ENCODE data around the gene CCRL2. TPM values are rescaled to one million over a fixed set of nuclear protein-coding genes. Genes with fewer than 3 reads are reported as not detected.

Gene CCRL2
- polyA plus RNA-seq, 1 donor from 2014 or later = not detected

DNA sequence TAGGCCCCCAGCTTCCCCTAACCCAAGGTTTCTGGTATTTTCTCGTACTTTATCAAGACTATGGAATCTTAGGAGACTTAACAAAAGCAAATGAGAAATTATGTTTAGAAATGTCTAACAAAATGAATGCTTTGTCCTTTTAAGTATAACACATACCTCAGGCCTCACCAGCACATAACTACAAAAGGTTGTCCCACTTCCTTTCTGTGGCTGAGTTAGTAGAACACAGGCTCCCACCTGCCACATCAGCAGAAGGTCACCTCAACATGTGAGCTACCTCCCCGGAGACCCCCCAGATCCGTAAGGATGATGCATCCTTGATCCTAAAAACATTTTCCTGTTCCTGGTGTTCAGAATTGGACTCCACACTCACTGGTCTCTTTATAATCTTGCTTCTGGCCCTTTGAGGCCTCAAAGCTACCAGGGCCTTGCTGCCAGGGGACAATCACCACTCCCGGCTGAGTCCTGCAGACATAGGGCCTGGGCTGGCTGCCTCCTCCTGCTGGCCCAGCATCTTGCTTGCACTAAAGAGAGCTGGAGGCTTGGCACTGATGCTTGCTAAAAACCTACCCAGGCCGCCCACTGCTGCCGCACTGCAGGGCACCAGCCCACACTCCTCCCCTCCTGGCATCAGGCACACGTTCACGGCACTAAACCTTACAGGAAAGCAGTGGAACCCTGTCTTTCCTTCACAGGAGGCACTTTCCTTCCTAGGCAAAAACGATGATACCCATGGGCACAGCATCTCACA is 2.9 kb downstream of the CCRL2 start:
- no peak overlapping the region for H3K27ac ChIP-seq (ENCODE audit: low read length)
- no peak overlapping the region for H3K9ac ChIP-seq (ENCODE audit: low read length)
- no peaks in the 10 kb centered on the region for H3K9me2 ChIP-seq (ENCODE audit: insufficient read depth, low read length)
- H2AFZ ChIP-seq (ENCODE audit: low read depth, low read length) = no peak overlapping the region
- H3K4me2 ChIP-seq (ENCODE audit: low read length) = no peak overlapping the region
- H3K27me3 ChIP-seq (ENCODE audit: insufficient read depth, low read depth, low read length) = no peaks in the 10 kb centered on the region
- no peaks in the 10 kb centered on the region for H3F3A ChIP-seq (ENCODE audit: insufficient read depth, low read length, poor library complexity, severe bottlenecking)
- H4K20me1 ChIP-seq (ENCODE audit: insufficient read depth) = no peaks in the 10 kb centered on the region
- H3K4me3 ChIP-seq (ENCODE audit: low read length) = no peak overlapping the region
- H3K36me3 ChIP-seq (ENCODE audit: insufficient read depth, low read length) = no peaks in the 10 kb centered on the region
- H3K79me2 ChIP-seq (replicated peaks; ENCODE audit: insufficient read depth, low read length) = no peaks in the 10 kb centered on the region
- TF ChIP-seq MXI1 (conservative IDR thresholded peaks at IDR 0.05; ENCODE audit: poor library complexity, severe bottlenecking) = no peak
- TF ChIP-seq, protein P1, sequence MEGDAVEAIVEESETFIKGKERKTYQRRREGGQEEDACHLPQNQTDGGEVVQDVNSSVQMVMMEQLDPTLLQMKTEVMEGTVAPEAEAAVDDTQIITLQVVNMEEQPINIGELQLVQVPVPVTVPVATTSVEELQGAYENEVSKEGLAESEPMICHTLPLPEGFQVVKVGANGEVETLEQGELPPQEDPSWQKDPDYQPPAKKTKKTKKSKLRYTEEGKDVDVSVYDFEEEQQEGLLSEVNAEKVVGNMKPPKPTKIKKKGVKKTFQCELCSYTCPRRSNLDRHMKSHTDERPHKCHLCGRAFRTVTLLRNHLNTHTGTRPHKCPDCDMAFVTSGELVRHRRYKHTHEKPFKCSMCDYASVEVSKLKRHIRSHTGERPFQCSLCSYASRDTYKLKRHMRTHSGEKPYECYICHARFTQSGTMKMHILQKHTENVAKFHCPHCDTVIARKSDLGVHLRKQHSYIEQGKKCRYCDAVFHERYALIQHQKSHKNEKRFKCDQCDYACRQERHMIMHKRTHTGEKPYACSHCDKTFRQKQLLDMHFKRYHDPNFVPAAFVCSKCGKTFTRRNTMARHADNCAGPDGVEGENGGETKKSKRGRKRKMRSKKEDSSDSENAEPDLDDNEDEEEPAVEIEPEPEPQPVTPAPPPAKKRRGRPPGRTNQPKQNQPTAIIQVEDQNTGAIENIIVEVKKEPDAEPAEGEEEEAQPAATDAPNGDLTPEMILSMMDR (IDR thresholded peaks at IDR 0.05; ENCODE audit: poor library complexity, severe bottlenecking) = no peak
- TF ChIP-seq TAF1 (IDR thresholded peaks at IDR 0.05; ENCODE audit: low read depth) = no peak
- no peak for TF ChIP-seq EZH2 (IDR thresholded peaks at IDR 0.05; ENCODE audit: borderline replicate concordance, insufficient read depth, low read length, poor library complexity, severe bottlenecking)
- no peak for TF ChIP-seq SMC3 (conservative IDR thresholded peaks at IDR 0.05; ENCODE audit: poor library complexity)
- H3K9me3 ChIP-seq (ENCODE audit: low read length) = no peaks in the 10 kb centered on the region

DNA sequence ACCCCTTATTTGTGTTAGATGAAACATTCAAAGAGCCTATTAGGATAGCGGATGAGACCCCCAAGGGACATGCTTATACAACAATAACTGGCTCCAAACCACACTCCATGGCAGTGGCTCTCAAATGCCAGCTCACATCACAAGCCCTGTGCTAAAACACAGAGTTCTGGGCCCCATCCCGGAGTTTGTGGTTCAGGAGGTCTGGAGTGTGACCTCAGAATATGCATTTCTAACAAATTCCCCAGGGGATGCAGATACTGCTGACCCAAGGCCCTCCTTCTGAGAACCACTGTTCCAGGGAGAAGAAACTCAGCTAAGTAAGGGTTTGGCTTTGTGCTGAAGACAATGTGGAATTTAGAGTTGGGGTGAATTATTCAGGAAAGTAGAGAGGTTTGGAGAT is 3.6 kb downstream of the CCRL2 start:
- Histone ChIP-seq H3F3A (ENCODE audit: insufficient read depth, low read length, poor library complexity, severe bottlenecking) (no peaks in the 10 kb centered on the region), H3K9ac (ENCODE audit: low read length) (no peak overlapping the region), H3K36me3 (ENCODE audit: insufficient read depth, low read length) (no peaks in the 10 kb centered on the region), H3K4me3 (ENCODE audit: low read length) (no peak overlapping the region), H2AFZ (ENCODE audit: low read depth, low read length) (no peak overlapping the region), H3K79me2 (replicated peaks; ENCODE audit: insufficient read depth, low read length) (no peaks in the 10 kb centered on the region), H3K4me2 (ENCODE audit: low read length) (no peak overlapping the region), H3K9me2 (ENCODE audit: insufficient read depth, low read length) (no peaks in the 10 kb centered on the region), H3K9me3 (ENCODE audit: low read length) (no peaks in the 10 kb centered on the region), H4K20me1 (ENCODE audit: insufficient read depth) (no peaks in the 10 kb centered on the region), H3K27me3 (ENCODE audit: insufficient read depth, low read depth, low read length) (no peaks in the 10 kb centered on the region), H3K27ac (ENCODE audit: low read length) (no peak overlapping the region)
- no peak for TF ChIP-seq SMC3 (conservative IDR thresholded peaks at IDR 0.05; ENCODE audit: poor library complexity)
- TF ChIP-seq, protein P2, sequence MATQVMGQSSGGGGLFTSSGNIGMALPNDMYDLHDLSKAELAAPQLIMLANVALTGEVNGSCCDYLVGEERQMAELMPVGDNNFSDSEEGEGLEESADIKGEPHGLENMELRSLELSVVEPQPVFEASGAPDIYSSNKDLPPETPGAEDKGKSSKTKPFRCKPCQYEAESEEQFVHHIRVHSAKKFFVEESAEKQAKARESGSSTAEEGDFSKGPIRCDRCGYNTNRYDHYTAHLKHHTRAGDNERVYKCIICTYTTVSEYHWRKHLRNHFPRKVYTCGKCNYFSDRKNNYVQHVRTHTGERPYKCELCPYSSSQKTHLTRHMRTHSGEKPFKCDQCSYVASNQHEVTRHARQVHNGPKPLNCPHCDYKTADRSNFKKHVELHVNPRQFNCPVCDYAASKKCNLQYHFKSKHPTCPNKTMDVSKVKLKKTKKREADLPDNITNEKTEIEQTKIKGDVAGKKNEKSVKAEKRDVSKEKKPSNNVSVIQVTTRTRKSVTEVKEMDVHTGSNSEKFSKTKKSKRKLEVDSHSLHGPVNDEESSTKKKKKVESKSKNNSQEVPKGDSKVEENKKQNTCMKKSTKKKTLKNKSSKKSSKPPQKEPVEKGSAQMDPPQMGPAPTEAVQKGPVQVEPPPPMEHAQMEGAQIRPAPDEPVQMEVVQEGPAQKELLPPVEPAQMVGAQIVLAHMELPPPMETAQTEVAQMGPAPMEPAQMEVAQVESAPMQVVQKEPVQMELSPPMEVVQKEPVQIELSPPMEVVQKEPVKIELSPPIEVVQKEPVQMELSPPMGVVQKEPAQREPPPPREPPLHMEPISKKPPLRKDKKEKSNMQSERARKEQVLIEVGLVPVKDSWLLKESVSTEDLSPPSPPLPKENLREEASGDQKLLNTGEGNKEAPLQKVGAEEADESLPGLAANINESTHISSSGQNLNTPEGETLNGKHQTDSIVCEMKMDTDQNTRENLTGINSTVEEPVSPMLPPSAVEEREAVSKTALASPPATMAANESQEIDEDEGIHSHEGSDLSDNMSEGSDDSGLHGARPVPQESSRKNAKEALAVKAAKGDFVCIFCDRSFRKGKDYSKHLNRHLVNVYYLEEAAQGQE (IDR thresholded peaks at IDR 0.05; ENCODE audit: borderline replicate concordance) = no peak
- TF ChIP-seq EZH2 (IDR thresholded peaks at IDR 0.05; ENCODE audit: borderline replicate concordance, insufficient read depth, low read length, poor library complexity, severe bottlenecking) = no peak
- TF ChIP-seq RAD21 (conservative IDR thresholded peaks at IDR 0.05) = no peak
- no peak for TF ChIP-seq EP300 (conservative IDR thresholded peaks at IDR 0.05; ENCODE audit: poor library complexity, severe bottlenecking)
- TF ChIP-seq MXI1 (conservative IDR thresholded peaks at IDR 0.05; ENCODE audit: poor library complexity, severe bottlenecking) = no peak
- TF ChIP-seq, protein P1 (IDR thresholded peaks at IDR 0.05; ENCODE audit: poor library complexity, severe bottlenecking) = no peak
- TF ChIP-seq TAF1 (IDR thresholded peaks at IDR 0.05; ENCODE audit: low read depth) = no peak

Data from neural cell (in vitro differentiated cells).